ENCODE measurements around the gene LMOD2. TPM values are rescaled to one million over a fixed set of nuclear protein-coding genes. Genes with fewer than 3 reads are reported as not detected.

LMOD2 gene
- total and polyA plus RNA-seq, 9 of the 15 experiments (the other 6 are each of a cell fraction or from before 2014, with no cell fraction given): 0.04 TPM; not detected in 8

DNA sequence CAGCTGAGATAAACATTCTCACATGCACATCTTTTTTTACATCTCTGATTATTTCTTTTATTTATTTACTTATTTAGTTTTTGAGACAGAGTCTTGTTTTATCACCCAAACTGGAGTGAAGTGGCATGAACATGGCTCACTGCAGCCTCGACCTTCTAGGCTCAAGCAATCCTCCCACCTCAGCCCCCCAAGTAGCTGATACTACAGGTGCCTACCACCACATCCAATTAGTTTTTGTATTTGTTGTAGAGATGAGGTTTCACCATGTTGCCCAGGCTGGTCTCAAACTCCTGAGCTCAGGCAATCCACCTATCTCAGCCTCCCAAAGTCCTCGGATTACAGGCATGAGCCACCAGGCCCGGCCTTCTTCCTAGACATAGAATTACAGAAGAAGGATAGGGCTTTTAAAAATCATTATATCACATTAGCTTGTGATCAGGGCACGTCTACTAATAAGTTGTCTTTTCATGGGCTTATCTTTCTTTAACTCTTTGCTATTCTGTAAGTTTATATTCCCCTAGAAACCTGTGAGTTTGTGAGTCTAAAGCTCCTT is 48.2 kb upstream of the LMOD2 start (continued):
- TF ChIP-seq, protein P1, sequence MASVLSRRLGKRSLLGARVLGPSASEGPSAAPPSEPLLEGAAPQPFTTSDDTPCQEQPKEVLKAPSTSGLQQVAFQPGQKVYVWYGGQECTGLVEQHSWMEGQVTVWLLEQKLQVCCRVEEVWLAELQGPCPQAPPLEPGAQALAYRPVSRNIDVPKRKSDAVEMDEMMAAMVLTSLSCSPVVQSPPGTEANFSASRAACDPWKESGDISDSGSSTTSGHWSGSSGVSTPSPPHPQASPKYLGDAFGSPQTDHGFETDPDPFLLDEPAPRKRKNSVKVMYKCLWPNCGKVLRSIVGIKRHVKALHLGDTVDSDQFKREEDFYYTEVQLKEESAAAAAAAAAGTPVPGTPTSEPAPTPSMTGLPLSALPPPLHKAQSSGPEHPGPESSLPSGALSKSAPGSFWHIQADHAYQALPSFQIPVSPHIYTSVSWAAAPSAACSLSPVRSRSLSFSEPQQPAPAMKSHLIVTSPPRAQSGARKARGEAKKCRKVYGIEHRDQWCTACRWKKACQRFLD (CRISPR knock-in tag; IDR thresholded peaks at IDR 0.05): 0 out of 2 replicates have a peak, but pooled peaks have one; percentile 63
- TF ChIP-seq ZNF174 (CRISPR knock-in tag; IDR thresholded peaks at IDR 0.05) (no peak), CBX8 (IDR thresholded peaks at IDR 0.05; ENCODE audit: borderline replicate concordance, extremely low read depth, low read depth, low read length, poor library complexity, severe bottlenecking) (no peak), STAG1 (CRISPR knock-in tag; IDR thresholded peaks at IDR 0.05; ENCODE audit: borderline replicate concordance) (no peak), NFYB (IDR thresholded peaks at IDR 0.05; ENCODE audit: extremely low read depth, insufficient read length) (no peak), ATF7 (IDR thresholded peaks at IDR 0.05) (no peak), ZSCAN29 (IDR thresholded peaks at IDR 0.05) (no peak), DIDO1 (tag; IDR thresholded peaks at IDR 0.05; ENCODE audit: low read depth) (no peak), DDX20 (tag; IDR thresholded peaks at IDR 0.05; ENCODE audit: low read depth) (no peak), BHLHE40 (IDR thresholded peaks at IDR 0.05; ENCODE audit: low read length) (no peak), ZBTB17 (CRISPR knock-in tag; IDR thresholded peaks at IDR 0.05) (no peak), PRMT5 (CRISPR knock-in tag; IDR thresholded peaks at IDR 0.05) (no peak), ZNF212 (CRISPR knock-in tag; IDR thresholded peaks at IDR 0.05) (no peak), ZNF384 (IDR thresholded peaks at IDR 0.05; ENCODE audit: low read depth, low read length) (no peak), TSC22D4 (tag; IDR thresholded peaks at IDR 0.05) (no peak), JUND (IDR thresholded peaks at IDR 0.05; ENCODE audit: borderline replicate concordance, low read depth, low read length) (no peak), JUND (tag; IDR thresholded peaks at IDR 0.05; ENCODE audit: borderline replicate concordance, low read depth, low read length) (no peak), TAF1 (IDR thresholded peaks at IDR 0.05; ENCODE audit: control insufficient read depth, extremely low read depth, insufficient read depth, low read length, severe bottlenecking) (no peak)
- TF ChIP-seq, protein P2, sequence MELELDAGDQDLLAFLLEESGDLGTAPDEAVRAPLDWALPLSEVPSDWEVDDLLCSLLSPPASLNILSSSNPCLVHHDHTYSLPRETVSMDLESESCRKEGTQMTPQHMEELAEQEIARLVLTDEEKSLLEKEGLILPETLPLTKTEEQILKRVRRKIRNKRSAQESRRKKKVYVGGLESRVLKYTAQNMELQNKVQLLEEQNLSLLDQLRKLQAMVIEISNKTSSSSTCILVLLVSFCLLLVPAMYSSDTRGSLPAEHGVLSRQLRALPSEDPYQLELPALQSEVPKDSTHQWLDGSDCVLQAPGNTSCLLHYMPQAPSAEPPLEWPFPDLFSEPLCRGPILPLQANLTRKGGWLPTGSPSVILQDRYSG (tag; conservative IDR thresholded peaks at IDR 0.05; ENCODE audit: low read depth): no peak
- TF ChIP-seq, protein P3, sequence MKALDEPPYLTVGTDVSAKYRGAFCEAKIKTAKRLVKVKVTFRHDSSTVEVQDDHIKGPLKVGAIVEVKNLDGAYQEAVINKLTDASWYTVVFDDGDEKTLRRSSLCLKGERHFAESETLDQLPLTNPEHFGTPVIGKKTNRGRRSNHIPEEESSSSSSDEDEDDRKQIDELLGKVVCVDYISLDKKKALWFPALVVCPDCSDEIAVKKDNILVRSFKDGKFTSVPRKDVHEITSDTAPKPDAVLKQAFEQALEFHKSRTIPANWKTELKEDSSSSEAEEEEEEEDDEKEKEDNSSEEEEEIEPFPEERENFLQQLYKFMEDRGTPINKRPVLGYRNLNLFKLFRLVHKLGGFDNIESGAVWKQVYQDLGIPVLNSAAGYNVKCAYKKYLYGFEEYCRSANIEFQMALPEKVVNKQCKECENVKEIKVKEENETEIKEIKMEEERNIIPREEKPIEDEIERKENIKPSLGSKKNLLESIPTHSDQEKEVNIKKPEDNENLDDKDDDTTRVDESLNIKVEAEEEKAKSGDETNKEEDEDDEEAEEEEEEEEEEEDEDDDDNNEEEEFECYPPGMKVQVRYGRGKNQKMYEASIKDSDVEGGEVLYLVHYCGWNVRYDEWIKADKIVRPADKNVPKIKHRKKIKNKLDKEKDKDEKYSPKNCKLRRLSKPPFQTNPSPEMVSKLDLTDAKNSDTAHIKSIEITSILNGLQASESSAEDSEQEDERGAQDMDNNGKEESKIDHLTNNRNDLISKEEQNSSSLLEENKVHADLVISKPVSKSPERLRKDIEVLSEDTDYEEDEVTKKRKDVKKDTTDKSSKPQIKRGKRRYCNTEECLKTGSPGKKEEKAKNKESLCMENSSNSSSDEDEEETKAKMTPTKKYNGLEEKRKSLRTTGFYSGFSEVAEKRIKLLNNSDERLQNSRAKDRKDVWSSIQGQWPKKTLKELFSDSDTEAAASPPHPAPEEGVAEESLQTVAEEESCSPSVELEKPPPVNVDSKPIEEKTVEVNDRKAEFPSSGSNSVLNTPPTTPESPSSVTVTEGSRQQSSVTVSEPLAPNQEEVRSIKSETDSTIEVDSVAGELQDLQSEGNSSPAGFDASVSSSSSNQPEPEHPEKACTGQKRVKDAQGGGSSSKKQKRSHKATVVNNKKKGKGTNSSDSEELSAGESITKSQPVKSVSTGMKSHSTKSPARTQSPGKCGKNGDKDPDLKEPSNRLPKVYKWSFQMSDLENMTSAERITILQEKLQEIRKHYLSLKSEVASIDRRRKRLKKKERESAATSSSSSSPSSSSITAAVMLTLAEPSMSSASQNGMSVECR (CRISPR knock-in tag; IDR thresholded peaks at IDR 0.05): no peak
- TF ChIP-seq, protein P4, sequence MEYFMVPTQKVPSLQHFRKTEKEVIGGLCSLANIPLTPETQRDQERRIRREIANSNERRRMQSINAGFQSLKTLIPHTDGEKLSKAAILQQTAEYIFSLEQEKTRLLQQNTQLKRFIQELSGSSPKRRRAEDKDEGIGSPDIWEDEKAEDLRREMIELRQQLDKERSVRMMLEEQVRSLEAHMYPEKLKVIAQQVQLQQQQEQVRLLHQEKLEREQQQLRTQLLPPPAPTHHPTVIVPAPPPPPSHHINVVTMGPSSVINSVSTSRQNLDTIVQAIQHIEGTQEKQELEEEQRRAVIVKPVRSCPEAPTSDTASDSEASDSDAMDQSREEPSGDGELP (CRISPR knock-in tag; IDR thresholded peaks at IDR 0.05; ENCODE audit: borderline replicate concordance): no peak
